Measurements from ENCODE around the gene ZCCHC12.

The ZCCHC12 gene

GRCh38 chrX:118867251-118867650 is 43.6 kb downstream of the ZCCHC12 start:
- DNase-seq (ENCODE audit: low read depth in 1 of 2, low spot score in 1 of 2), result no peak

- no peak for DNase-seq (ENCODE audit: low read depth in 1 of 2, low spot score in 1 of 2)
Measured at GRCh38 chrX:118872102-118872566, 48.5 kb downstream of the ZCCHC12 start.
